C4-2B (cell line): ENCODE measurements around the gene ATG2B.
A peak's percentile ranks its signal among the peaks of the same experiment; 100 is the strongest.

Experiments used
- H3K27ac ChIP-seq: fragments of 450-650 bp; 2 replicates; pipeline ENCODE4 v1.5.1; 2017
- CTCF ChIP-seq: fragments of 450-650 bp; conservative IDR thresholded peaks from 2 replicates; pipeline ENCODE4 v1.5.1; 2017; ENCODE audit warnings: mild to moderate bottlenecking
- ZFX ChIP-seq: fragments of 450-650 bp; IDR thresholded peaks from 2 replicates; pipeline ENCODE4 v1.6.1; 2017

ATG2B gene

DNA sequence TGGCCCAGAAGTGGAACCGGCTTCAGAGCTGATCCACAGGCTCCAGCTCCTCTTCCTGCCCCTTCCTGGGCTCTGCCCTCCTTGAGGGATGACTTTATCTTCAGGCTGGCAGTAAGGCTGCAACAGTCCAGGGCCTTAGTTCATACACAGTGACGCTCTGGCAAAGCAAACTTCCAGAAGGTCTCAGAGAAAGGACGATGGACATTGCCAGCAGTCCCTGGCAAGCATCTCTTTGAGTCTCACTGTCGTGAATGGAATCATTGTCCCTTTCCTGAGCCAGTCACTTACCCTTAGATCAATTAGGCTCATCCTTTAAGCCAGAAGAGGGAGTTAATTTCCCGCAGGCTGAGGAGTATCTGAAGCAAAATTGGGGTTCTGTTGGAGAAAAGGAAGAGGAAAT, 37.4 kb upstream of the ATG2B start:
- TF ChIP-seq CTCF (no peak), ZFX (no peak)

DNA sequence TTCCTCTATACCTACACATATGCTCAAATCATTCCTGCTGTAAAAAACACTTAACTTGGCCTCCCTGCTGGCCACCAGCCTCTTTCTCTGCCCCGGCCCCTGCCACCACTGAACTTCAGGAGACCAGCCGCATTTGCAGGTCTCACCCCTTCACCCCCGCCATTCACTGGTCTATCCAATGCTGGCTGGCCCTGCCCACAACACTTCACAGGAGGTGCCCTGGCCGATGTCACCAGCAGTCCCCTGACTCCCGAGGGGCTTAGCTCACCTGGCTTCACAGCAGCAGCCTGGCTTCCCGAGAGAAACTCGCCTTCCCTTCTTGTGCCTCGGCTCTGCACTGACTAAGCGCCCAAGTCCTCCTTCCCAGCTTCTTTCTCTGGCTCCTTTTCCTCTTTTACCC, 36.3 kb upstream of the ATG2B start:
- H3K27ac ChIP-seq = no peak overlapping the region
- TF ChIP-seq ZFX (no peak), CTCF (no peak)

More for the DNA sequence above, 37.4 kb upstream of the ATG2B start:
- no peak overlapping the region for H3K27ac ChIP-seq

DNA sequence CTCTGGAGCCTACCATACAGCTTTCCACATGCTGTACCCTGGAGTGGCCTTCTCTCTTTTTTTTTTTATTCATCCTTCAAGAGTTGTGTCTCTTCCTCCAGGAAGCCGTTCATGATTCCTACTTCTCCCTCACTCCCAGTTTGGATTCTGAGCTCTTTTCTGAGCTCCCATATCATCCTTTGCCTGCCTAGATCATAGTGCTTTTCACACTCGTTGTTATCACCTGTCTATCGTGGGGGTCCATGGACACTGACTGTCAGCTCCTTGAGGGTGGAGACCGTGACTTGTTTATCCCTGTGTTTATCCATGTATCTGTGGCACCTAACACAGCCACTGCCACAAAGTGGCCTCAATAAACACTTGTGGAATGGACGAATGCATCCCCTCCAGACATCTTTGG, 35.8 kb upstream of the ATG2B start:
- TF ChIP-seq CTCF = no peak
- TF ChIP-seq ZFX = no peak
- no peak overlapping the region for H3K27ac ChIP-seq

DNA sequence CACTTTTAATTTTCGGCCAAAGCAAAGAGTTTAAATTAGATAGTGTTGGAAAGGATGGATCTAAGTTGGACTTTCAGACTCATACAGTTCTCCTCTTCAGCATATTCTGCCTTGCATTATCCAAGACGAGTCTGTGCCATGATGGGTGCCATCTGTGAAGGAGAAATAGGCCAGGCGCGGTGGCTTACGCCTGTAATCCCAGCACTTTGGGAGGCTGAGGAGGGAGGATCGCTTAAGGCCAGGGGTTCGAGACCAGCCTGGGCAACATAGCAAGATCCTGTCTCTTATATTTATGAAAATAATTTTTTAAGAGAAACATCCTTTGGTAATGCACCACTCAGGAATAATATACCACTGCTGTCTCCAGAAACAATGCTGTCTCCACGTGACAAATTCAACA, 35.3 kb upstream of the ATG2B start:
- H3K27ac ChIP-seq = no peak overlapping the region
- TF ChIP-seq CTCF = no peak
- TF ChIP-seq ZFX = no peak

DNA sequence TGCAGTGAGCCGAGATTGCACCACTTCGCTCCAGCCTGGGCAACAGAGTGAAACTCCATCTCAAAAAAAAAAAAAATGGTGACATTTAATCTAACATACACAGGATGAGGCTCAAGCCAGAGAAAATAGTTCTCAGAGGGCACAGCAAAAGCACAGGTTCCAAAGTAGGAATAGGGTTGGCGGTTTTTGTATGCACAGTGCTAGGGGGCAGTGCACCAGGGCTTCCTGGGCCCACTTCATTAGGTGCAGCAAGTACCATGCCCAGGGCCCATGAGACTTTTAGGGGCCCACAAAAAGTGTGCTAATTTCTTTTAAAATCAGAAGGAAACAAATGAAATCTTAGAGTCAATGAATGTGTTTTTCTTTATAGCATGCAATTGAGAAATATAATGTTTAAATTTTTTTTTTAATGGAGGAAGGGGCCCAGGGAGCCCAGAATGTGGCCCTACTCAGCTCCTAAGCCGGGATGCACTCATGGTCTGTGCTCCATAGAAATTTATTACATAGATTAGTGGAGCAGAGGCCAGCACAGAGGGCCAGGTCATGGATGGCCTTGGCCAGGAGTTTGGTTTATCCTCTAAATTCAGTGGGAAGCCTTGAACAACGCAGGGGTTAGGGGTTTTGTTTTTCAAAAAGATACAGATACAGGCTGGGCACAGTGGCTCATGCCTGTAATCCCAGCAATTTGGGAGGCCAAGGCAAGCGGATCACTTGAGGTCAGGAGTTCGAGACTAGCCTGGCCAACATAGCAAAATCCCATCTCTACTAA, 31.1 kb upstream of the ATG2B start:
- TF ChIP-seq CTCF = no peak
- TF ChIP-seq ZFX = no peak
- H3K27ac ChIP-seq = no peak overlapping the region

- TF ChIP-seq ZFX = no peak
- no peak for TF ChIP-seq CTCF
- H3K27ac ChIP-seq = no peak overlapping the region
Observed at GRCh38 chr14:96393071-96393691, 30.0 kb upstream of the ATG2B start.

GRCh38 chr14:96391293-96392118, 28.4 kb upstream of the ATG2B start:
- no peak; the same call in 1 of the 2 replicates for TF ChIP-seq ZFX
- no peak for TF ChIP-seq CTCF
- peak overlapping the region; percentile 53 for H3K27ac ChIP-seq
